Neural crest cell (in vitro differentiated cells): Measurements from ENCODE around the gene KRTAP19-8. TPM values are rescaled to one million over a fixed set of nuclear protein-coding genes. Genes with fewer than 3 reads are reported as not detected.

Experiments used
- DNase-seq: peaks from one replicate; pipeline ENCODE4 v3.0.0; 2021; ENCODE audit warnings: low read depth, mixed read lengths, low spot score
- H3K27ac Mint-ChIP-seq: one replicate; pipeline ENCODE4 v1.8.0; 2021; ENCODE audit warnings: mild to moderate bottlenecking, mixed read lengths; ENCODE audit not compliant: unreplicated experiment
- H3K27me3 Mint-ChIP-seq: 2 replicates; pipeline ENCODE4 v1.8.0; 2021; ENCODE audit warnings: low read depth, mild to moderate bottlenecking, mixed read lengths
- H3K36me3 Mint-ChIP-seq: 2 replicates; pipeline ENCODE4 v1.8.0; 2021; ENCODE audit warnings: low read depth, mild to moderate bottlenecking, mixed read lengths
- H3K4me1 Mint-ChIP-seq: 2 replicates; pipeline ENCODE4 v1.8.0; 2021; ENCODE audit warnings: mixed read lengths
- H3K4me3 Mint-ChIP-seq: one replicate; pipeline ENCODE4 v1.8.0; 2021; ENCODE audit warnings: mild to moderate bottlenecking, mixed read lengths
- H3K9me3 Mint-ChIP-seq: 2 replicates; pipeline ENCODE4 v1.8.0; 2021; ENCODE audit warnings: mixed read lengths
- total RNA-seq: library from RNA; stranded (reverse); gene quantifications from 2 replicates; pipeline ENCODE4 v1.2.1, GENCODE V29; 2021
- TF ChIP-seq, protein P1 (sequence below): fragments of 200-600 bp; sonication (generic); conservative IDR thresholded peaks from 2 replicates; pipeline ENCODE4 v1.5.0; 2021; ENCODE audit warnings: antibody characterized with exemption, mild to moderate bottlenecking

Gene KRTAP19-8
- total RNA-seq, 1 donor from 2014 or later = not detected

DNA sequence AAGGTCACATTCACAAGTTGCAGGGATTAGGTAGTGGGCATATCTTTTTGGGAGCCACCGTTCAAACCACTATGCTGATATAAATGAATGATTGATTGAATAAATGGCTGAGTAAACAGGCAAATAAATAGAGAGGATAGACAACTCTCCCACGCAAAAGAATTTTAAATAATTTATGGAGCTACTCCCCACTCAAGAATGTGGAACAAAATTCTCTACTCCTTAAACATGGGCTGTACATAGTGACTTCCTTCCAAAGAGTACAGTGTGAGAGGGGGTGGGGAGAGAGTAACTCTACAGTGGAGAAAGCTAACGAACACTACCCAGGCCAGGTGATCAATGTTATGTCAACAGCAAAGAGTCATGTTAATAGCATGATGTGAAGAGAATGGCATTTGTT is 40.7 kb downstream of the KRTAP19-8 start:
- TF ChIP-seq, protein P1, sequence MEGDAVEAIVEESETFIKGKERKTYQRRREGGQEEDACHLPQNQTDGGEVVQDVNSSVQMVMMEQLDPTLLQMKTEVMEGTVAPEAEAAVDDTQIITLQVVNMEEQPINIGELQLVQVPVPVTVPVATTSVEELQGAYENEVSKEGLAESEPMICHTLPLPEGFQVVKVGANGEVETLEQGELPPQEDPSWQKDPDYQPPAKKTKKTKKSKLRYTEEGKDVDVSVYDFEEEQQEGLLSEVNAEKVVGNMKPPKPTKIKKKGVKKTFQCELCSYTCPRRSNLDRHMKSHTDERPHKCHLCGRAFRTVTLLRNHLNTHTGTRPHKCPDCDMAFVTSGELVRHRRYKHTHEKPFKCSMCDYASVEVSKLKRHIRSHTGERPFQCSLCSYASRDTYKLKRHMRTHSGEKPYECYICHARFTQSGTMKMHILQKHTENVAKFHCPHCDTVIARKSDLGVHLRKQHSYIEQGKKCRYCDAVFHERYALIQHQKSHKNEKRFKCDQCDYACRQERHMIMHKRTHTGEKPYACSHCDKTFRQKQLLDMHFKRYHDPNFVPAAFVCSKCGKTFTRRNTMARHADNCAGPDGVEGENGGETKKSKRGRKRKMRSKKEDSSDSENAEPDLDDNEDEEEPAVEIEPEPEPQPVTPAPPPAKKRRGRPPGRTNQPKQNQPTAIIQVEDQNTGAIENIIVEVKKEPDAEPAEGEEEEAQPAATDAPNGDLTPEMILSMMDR = no peak
- DNase-seq = no peak
- H3K27ac Mint-ChIP-seq = no peak overlapping the region
- no peak overlapping the region for H3K4me3 Mint-ChIP-seq
- no peaks in the 10 kb centered on the region for H3K36me3 Mint-ChIP-seq
- H3K4me1 Mint-ChIP-seq = no peaks in the 10 kb centered on the region
- H3K27me3 Mint-ChIP-seq = no peaks in the 10 kb centered on the region
- H3K9me3 Mint-ChIP-seq = no peaks in the 10 kb centered on the region

DNA sequence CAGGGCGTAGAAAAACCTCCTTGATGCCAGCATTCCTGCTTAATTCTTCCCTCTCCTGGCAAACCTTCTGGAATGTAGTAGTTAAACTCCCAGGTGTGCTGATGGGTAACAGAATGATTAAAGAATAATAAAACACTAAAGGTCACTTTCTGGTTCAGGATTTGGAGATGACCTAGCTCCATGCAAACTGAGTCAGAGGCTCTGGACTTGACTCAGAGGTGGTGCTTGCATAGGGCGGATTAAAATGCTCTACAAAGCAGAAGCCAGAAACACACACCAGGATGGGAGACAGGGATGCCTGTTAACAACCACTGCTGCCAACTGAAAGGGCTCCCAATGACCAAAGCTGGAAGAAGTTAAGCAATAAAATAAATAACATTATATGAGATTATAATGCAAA is 41.5 kb downstream of the KRTAP19-8 start:
- Mint-ChIP-seq H3K4me3 (no peak overlapping the region), H3K4me1 (no peaks in the 10 kb centered on the region), H3K9me3 (no peaks in the 10 kb centered on the region), H3K27ac (no peak overlapping the region), H3K27me3 (no peaks in the 10 kb centered on the region), H3K36me3 (no peaks in the 10 kb centered on the region)
- TF ChIP-seq, protein P1 = no peak
- DNase-seq = no peak

DNA sequence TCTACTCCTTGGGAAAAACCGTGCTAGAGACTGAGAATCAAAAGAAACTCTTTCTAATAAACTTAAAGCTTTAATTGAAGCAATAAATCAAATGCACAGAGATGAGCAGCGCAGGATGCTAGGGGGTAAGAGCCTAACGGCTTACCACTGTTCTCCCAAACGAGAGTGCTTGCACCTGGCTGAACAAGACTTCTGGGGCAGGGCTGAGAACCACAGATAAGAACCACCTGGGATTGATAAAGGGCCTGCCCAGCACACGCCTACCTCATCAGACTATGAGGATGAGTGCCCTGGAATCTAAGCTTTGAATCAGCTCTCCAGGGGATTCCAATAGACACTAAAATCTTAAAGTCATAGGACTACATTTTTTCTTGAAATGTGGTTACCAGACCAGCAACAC is 43.3 kb downstream of the KRTAP19-8 start:
- Mint-ChIP-seq H3K27ac (no peak overlapping the region), H3K36me3 (no peaks in the 10 kb centered on the region), H3K4me3 (no peak overlapping the region), H3K27me3 (no peaks in the 10 kb centered on the region), H3K9me3 (no peaks in the 10 kb centered on the region), H3K4me1 (no peaks in the 10 kb centered on the region)
- TF ChIP-seq, protein P1 = no peak
- no peak for DNase-seq

DNA sequence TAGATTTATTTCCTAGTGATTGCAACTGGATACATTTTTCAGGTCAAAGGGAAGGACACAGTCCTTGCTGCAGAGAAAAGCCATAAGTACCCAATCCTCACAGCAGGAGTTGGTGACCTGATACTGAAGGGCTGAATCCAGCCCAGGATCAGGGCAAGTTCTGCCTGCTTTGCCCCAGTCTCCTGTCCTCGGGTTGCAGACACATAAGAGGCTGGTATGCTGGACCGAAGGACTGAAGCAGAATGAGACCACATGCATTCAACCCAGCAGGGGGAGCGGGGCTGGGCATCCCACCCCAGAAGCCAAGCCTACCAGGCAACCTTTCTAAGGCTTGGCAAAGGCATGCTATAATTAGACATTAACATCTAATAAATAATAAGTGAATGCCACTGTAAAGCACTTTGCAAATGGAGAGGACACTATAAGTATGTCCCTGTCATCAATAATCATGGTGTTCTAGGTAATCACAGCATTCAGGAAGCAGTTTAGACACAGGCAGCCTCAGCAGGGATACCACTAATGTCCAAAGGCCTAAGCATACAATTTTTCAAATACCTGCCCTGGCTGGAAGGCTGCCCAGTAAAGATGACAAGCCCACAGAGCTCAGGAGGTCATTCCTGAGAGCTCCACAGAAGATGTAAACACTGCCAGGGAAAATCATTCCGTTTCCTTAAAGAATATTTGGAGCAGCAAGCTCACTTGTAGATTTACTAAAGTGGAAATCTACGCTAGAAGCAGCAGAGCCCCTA is 47.6 kb downstream of the KRTAP19-8 start:
- no peak for DNase-seq
- Mint-ChIP-seq H3K4me3 (no peak overlapping the region), H3K9me3 (no peaks in the 10 kb centered on the region), H3K27ac (no peak overlapping the region), H3K36me3 (no peaks in the 10 kb centered on the region), H3K4me1 (no peaks in the 10 kb centered on the region), H3K27me3 (no peaks in the 10 kb centered on the region)
- TF ChIP-seq, protein P1 = no peak

DNA sequence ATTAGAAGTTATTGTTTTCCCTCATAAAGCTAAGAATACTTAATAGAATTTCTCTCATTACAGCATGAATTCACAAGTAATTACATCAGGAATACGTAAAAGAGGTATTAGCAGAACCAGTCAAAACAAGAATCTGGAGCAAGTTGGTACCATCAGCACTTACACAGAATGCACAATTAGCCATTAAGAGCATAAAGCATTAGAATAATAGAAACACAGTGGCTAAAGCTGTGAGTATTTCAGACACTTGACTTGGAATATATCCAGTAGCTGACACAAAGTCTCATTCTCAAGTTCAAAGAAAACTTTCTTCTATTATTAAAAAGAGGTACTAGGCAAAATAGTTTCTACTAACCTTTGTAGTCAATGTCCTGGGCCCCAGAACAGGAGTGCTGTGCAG is 49.6 kb downstream of the KRTAP19-8 start:
- Mint-ChIP-seq H3K36me3 (no peaks in the 10 kb centered on the region), H3K4me3 (no peak overlapping the region), H3K4me1 (no peaks in the 10 kb centered on the region), H3K9me3 (no peaks in the 10 kb centered on the region), H3K27me3 (no peaks in the 10 kb centered on the region), H3K27ac (no peak overlapping the region)
- DNase-seq = no peak
- TF ChIP-seq, protein P1 = no peak

Other genes starting within 250 kb of the KRTAP19-8 start
- gene KRTAP8-1, start 225.2 kb downstream of the KRTAP19-8 start, total RNA-seq = not detected in 2 replicates
- gene KRTAP7-1, start 208.7 kb downstream of the KRTAP19-8 start, total RNA-seq = not detected in 2 replicates
- not detected in 2 replicates for gene KRTAP11-1, start 156.9 kb downstream of the KRTAP19-8 start, total RNA-seq